ENCODE data around the gene CHD6.

CHD6 gene

DNA sequence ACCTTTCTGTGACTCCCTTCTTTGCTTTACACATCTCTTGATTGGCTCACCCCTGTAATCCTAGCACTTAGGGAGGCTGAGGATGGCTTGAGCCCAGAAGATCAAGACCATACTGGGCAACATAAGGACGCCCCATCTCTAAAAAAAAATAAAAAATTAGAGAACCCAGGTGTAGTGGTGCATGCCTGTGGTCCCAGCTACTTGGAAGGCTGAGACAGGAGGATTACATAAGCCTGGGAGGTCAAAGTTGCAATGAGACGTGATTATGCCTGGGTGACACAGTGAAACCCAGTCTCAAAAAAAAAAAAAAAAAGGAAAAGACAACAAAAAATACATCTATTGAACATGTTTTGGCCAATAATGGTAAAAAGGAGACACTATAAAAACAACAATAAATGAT is 37.8 kb downstream of the CHD6 start:
- no peak for ATAC-seq
- no peak for TF ChIP-seq CREB5 (CRISPR knock-in tag; IDR thresholded peaks at IDR 0.05; ENCODE audit: low read depth)

GRCh38 chr20:41577129-41578009 is 40.8 kb downstream of the CHD6 start:
- TF ChIP-seq ZNF8 (CRISPR knock-in tag; IDR thresholded peaks at IDR 0.05) (no peak), ZC3H10 (CRISPR knock-in tag; IDR thresholded peaks at IDR 0.05) (no peak), RARB (CRISPR knock-in tag; IDR thresholded peaks at IDR 0.05) (no peak), CSDC2 (CRISPR knock-in tag; IDR thresholded peaks at IDR 0.05) (no peak), ARNTL (CRISPR knock-in tag; IDR thresholded peaks at IDR 0.05; ENCODE audit: borderline replicate concordance, low read depth) (no peak), OSR1 (CRISPR knock-in tag; IDR thresholded peaks at IDR 0.05) (no peak), BACH2 (CRISPR knock-in tag; IDR thresholded peaks at IDR 0.05; ENCODE audit: borderline replicate concordance) (no peak), ZNF565 (CRISPR knock-in tag; conservative IDR thresholded peaks at IDR 0.05; ENCODE audit: low read depth) (no peak), TCF4 (CRISPR knock-in tag; IDR thresholded peaks at IDR 0.05; ENCODE audit: borderline replicate concordance) (no peak), ZNF70 (CRISPR knock-in tag; IDR thresholded peaks at IDR 0.05) (no peak), CREB5 (CRISPR knock-in tag; IDR thresholded peaks at IDR 0.05; ENCODE audit: low read depth) (no peak), ZFP30 (CRISPR knock-in tag; IDR thresholded peaks at IDR 0.05) (no peak), GLIS3 (CRISPR knock-in tag; IDR thresholded peaks at IDR 0.05) (no peak), POU6F1 (CRISPR knock-in tag; IDR thresholded peaks at IDR 0.05; ENCODE audit: borderline replicate concordance, low read depth) (no peak), SNAI2 (CRISPR knock-in tag; IDR thresholded peaks at IDR 0.05) (no peak), TSHZ2 (CRISPR knock-in tag; IDR thresholded peaks at IDR 0.05) (no peak), PPARA (CRISPR knock-in tag; IDR thresholded peaks at IDR 0.05; ENCODE audit: borderline replicate concordance) (no peak)
- TF ChIP-seq, protein P1, sequence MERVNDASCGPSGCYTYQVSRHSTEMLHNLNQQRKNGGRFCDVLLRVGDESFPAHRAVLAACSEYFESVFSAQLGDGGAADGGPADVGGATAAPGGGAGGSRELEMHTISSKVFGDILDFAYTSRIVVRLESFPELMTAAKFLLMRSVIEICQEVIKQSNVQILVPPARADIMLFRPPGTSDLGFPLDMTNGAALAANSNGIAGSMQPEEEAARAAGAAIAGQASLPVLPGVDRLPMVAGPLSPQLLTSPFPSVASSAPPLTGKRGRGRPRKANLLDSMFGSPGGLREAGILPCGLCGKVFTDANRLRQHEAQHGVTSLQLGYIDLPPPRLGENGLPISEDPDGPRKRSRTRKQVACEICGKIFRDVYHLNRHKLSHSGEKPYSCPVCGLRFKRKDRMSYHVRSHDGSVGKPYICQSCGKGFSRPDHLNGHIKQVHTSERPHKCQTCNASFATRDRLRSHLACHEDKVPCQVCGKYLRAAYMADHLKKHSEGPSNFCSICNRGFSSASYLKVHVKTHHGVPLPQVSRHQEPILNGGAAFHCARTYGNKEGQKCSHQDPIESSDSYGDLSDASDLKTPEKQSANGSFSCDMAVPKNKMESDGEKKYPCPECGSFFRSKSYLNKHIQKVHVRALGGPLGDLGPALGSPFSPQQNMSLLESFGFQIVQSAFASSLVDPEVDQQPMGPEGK (CRISPR knock-in tag; IDR thresholded peaks at IDR 0.05; ENCODE audit: borderline replicate concordance) = no peak
- TF ChIP-seq, protein P2, sequence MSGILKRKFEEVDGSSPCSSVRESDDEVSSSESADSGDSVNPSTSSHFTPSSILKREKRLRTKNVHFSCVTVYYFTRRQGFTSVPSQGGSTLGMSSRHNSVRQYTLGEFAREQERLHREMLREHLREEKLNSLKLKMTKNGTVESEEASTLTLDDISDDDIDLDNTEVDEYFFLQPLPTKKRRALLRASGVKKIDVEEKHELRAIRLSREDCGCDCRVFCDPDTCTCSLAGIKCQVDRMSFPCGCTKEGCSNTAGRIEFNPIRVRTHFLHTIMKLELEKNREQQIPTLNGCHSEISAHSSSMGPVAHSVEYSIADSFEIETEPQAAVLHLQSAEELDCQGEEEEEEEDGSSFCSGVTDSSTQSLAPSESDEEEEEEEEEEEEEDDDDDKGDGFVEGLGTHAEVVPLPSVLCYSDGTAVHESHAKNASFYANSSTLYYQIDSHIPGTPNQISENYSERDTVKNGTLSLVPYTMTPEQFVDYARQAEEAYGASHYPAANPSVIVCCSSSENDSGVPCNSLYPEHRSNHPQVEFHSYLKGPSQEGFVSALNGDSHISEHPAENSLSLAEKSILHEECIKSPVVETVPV (CRISPR knock-in tag; IDR thresholded peaks at IDR 0.05) = no peak
- no peak for ATAC-seq
